Activated CD8-positive, alpha-beta T cell treated with anti-CD3 and anti-CD28 coated beads for 36 hours (primary cell): ENCODE measurements around the gene GTF2IRD1. TPM values are rescaled to one million over a fixed set of nuclear protein-coding genes. Genes with fewer than 3 reads are reported as not detected.
A peak's percentile ranks its signal among the peaks of the same experiment; 100 is the strongest.

Experiments used
- ATAC-seq: fragments of 200-7000 bp; cut with Tn5 transposase; one replicate; pipeline ENCODE4 v1.10.0; 2021; ENCODE audit warnings: mild to moderate bottlenecking, moderate library complexity
- CTCF ChIA-PET: fragments of 350-600 bp; sonication (Branson Sonifier 250); formaldehyde crosslinking; loops from one replicate; lab custom pipeline; 2021; ENCODE audit warnings: antibody characterized with exemption; lab: Charles Lee
- POLR2A ChIA-PET: fragments of 350-600 bp; sonication (Branson Sonifier 250); formaldehyde crosslinking; loops from one replicate; lab custom pipeline; 2021; ENCODE audit warnings: antibody characterized with exemption; lab: Charles Lee
- DNase-seq: peaks from one replicate; pipeline ENCODE4 v3.0.0-alpha.2; 2020
- H3K27ac Mint-ChIP-seq: one replicate; pipeline ENCODE4 v1.8.0; 2021; ENCODE audit warnings: mild to moderate bottlenecking, mixed read lengths
- H3K27me3 Mint-ChIP-seq: one replicate; pipeline ENCODE4 v1.8.0; 2021; ENCODE audit warnings: mixed read lengths
- H3K36me3 Mint-ChIP-seq: one replicate; pipeline ENCODE4 v1.8.0; 2021; ENCODE audit warnings: low read depth, mixed read lengths
- H3K4me1 Mint-ChIP-seq: one replicate; pipeline ENCODE4 v1.8.0; 2021; ENCODE audit warnings: low read depth, mixed read lengths
- H3K4me3 Mint-ChIP-seq: one replicate; pipeline ENCODE4 v1.8.0; 2021; ENCODE audit warnings: mild to moderate bottlenecking, moderate library complexity, mixed read lengths
- H3K9me3 Mint-ChIP-seq: one replicate; pipeline ENCODE4 v1.8.0; 2021; ENCODE audit warnings: mixed read lengths
- intact Hi-C: fragments of 100-400 bp; cut with micrococcal nuclease; formaldehyde crosslinking; loops from one replicate; pipeline ENCODE4 v1.10.0; 2022
- total RNA-seq, 2 experiments: library from RNA; stranded (reverse); gene quantifications; one replicate each; pipeline ENCODE4 v1.2.3, GENCODE V29; 2021
- TF ChIP-seq, protein P1 (sequence below): fragments of 200-600 bp; IDR thresholded peaks from one replicate; pipeline ENCODE4 v1.8.0; 2022; ENCODE audit warnings: antibody characterized with exemption, mild to moderate bottlenecking

Gene GTF2IRD1
- total RNA-seq, 2 experiments from 2014 or later = 1.2 to 1.4 TPM

DNA sequence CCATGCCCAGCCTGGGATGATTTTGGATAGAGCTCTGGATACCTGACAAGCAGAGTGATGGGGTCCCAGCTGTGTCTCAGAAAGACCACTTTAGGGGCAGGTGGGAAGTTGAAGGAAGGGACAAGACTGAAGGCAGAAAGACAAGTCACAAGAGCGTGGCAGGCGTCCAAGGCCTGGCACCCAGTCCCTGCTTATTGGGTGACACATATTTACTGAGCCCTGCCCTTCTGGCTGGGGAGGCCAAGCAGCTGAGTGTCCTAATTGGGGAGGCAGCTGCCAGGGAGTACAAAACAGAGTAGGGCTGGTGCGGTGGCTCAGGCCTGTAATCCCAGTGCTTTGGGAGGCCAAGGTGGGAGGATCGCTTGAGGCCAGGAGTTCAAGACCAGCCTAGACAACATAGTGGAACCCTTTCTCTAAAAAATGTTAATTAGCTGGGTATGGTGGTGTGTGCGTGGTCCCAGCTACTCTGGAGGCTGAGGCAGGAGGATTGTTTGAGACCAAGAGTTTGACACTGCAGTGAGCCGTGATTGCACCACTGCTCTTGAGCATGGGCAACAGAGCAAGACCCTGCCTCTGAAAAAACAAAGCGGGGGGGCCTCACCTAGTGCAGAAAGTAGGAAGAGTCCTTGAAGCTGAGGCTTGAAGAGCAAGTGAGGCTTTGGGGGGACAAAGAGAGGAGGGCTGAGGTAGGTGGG, 150.8 kb downstream of the GTF2IRD1 start:
- POLR2A ChIA-PET = no interaction called here
- H3K36me3 Mint-ChIP-seq = no peaks in the 10 kb centered on the region
- CTCF ChIA-PET = interaction anchor here (1.2 kb wide), 1 partner anchor 8 kb away, joined by 4 read pairs; no protein-coding TSS in a partner anchor
- ATAC-seq (no peak), DNase-seq (no peak)
- no peak overlapping the region for H3K4me3 Mint-ChIP-seq
- intact Hi-C loops = no loop called here
- no peak overlapping the region for H3K27ac Mint-ChIP-seq
- no peaks in the 10 kb centered on the region for H3K27me3 Mint-ChIP-seq
- TF ChIP-seq, protein P1, sequence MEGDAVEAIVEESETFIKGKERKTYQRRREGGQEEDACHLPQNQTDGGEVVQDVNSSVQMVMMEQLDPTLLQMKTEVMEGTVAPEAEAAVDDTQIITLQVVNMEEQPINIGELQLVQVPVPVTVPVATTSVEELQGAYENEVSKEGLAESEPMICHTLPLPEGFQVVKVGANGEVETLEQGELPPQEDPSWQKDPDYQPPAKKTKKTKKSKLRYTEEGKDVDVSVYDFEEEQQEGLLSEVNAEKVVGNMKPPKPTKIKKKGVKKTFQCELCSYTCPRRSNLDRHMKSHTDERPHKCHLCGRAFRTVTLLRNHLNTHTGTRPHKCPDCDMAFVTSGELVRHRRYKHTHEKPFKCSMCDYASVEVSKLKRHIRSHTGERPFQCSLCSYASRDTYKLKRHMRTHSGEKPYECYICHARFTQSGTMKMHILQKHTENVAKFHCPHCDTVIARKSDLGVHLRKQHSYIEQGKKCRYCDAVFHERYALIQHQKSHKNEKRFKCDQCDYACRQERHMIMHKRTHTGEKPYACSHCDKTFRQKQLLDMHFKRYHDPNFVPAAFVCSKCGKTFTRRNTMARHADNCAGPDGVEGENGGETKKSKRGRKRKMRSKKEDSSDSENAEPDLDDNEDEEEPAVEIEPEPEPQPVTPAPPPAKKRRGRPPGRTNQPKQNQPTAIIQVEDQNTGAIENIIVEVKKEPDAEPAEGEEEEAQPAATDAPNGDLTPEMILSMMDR = no peak
- peaks cover 10% of the 10 kb centered on the region for H3K4me1 Mint-ChIP-seq
- H3K9me3 Mint-ChIP-seq = no peaks in the 10 kb centered on the region

DNA sequence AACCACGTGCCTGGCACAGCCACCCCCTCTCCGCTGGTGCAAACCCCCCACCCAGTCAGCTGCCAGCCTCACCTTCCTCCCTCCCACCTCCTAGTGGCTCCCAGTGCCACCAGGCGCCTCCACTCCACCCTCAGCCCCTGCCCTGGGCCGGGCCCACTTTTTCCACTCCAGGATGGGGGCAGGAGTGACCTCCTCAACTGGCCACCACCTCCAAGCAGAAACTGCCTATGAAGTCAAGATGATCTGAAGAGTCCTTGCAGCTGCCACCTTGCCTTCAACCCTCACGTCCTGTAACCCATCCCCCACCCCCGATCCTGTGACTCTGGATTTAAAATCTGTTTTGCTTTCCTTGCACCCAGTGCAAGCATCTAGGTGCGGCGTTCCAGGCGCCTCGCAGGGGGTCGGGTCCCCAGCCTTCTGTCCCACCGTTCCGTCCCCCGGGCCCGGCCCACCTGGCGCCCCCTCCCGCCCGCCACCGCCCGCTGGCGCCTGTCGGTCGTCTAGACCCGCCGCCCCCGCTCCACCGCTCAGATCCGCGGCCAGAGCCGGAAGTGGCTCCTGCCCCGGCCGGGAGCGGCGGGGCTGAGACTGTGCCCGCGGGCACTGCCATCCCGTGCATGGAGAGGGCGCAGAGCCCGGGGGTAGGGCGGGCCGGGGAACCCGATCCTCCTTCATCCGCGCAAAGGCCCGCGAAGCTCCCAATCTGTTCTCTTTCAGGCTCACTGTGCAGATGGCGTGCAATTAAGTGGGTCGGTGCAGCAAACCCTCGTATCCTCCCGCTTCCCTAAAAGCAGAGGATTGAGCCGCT, 152.6 kb downstream of the GTF2IRD1 start:
- POLR2A ChIA-PET = no interaction called here
- Mint-ChIP-seq H3K4me3 (peak overlapping the region; percentile 54), H3K9me3 (no peaks in the 10 kb centered on the region), H3K27me3 (no peaks in the 10 kb centered on the region), H3K36me3 (no peaks in the 10 kb centered on the region), H3K27ac (peak overlapping the region; percentile 49), H3K4me1 (peaks cover 10% of the 10 kb centered on the region)
- intact Hi-C loops = no loop called here
- TF ChIP-seq, protein P1 = no peak
- ATAC-seq (peak; percentile 86), DNase-seq (peak; percentile 63)
- CTCF ChIA-PET = no interaction called here

DNA sequence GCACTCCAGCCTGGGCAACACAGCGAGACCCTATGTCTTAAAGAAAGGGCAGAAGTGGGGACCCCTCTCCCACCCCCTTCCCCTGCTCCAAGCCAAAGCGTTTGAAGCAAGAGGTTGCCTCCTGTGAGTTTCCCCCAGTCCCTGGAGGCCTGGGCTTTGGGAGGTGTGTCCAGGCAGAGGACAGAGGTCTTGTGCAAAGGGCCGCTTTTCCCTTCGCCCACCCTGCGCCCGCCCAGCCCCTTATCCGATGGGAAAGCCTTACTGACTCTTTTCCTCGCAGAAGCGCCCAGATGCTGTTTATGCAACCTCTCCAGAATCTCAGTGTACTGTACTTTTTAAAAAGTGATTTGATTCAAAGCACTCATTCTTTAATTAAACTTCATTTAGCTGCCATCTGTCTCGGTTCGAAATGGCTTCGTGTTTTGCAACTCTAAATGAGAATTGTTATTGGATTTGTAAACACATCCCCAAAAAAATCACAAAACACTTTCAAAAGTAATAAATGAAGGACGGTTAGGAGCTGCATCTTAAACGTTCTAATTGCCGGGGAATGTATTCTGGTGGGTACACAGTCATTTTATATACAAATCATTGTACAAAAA, 153.3 kb downstream of the GTF2IRD1 start:
- Mint-ChIP-seq H3K4me1 (peaks cover 10% of the 10 kb centered on the region), H3K27ac (no peak overlapping the region)
- intact Hi-C loops = no loop called here

DNA sequence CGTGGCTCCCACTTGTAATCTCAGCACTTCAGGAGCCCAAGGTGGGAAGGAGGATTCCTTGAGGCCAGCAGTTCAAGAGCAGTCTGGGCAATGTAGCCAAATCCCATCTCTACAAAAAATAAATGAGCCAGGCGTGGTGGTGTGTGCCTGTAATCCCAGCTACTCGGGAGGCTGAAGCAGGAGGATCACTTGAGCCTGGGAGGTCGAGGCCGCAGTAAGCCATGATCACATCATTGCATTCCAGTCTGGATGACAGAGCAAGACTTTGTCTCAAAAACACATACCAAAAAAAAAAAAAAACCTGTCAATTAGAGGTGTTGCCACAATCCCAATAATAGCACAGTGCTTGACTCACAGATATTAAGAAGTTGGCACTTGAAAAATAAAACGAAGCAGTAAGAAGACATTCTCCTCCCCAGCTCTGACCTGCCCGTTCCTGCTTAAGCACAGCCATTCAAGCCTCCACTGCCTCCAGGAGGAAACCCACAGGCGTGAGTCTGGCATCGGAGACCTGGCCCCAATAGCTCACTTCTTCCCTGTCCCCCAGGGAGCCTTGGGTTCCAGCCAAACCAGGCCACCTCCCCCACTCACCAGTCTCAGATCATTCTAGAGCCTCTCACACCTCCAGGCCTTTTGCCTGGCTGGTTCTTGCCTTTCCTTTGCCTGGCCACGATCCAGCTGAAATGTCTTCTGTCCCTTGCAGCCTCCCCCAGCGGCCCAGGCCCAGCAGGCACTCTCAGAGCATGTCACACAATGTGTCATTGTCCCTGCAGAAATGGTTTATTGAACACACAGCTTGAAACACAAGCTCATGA, 158.5 kb downstream of the GTF2IRD1 start:
- ChIA-PET POLR2A (no interaction called here), CTCF (interaction anchor here (2.1 kb wide), 1 partner anchor 8 kb away, joined by 4 read pairs; no protein-coding TSS in a partner anchor)
- Mint-ChIP-seq H3K4me3 (no peak overlapping the region), H3K27ac (no peak overlapping the region), H3K27me3 (no peaks in the 10 kb centered on the region), H3K4me1 (peaks cover 9% of the 10 kb centered on the region), H3K36me3 (no peaks in the 10 kb centered on the region), H3K9me3 (no peaks in the 10 kb centered on the region)
- DNase-seq = no peak
- ATAC-seq = no peak
- intact Hi-C loops = no loop called here
- TF ChIP-seq, protein P1 = no peak

More for the DNA sequence above, 153.3 kb downstream of the GTF2IRD1 start:
- TF ChIP-seq, protein P1 = no peak
- DNase-seq = no peak
- Mint-ChIP-seq H3K36me3 (no peaks in the 10 kb centered on the region), H3K27me3 (no peaks in the 10 kb centered on the region), H3K4me3 (peak overlapping the region; percentile 54), H3K9me3 (no peaks in the 10 kb centered on the region)
- ATAC-seq = no peak
- POLR2A ChIA-PET = interaction anchor here (0.8 kb wide), 1 partner anchor 148 kb away, joined by 3 read pairs; no protein-coding TSS in a partner anchor
- CTCF ChIA-PET = no interaction called here
